ENCODE data around the gene TNFRSF13B. TPM values are rescaled to one million over a fixed set of nuclear protein-coding genes. Genes with fewer than 3 reads are reported as not detected.
A peak's percentile ranks its signal among the peaks of the same experiment; 100 is the strongest.

TNFRSF13B gene
- total and polyA plus RNA-seq, 10 of the 15 experiments (the other 5 are each of a cell fraction or from before 2014, with no cell fraction given) = 15.5 to 231 (median 119) TPM

GRCh38 chr17:16973760-16974540 lies 2.0 kb upstream of the TNFRSF13B start (continued):
- peak; percentile 38 for TF ChIP-seq PBX3 (IDR thresholded peaks at IDR 0.05; ENCODE audit: insufficient replicate concordance, low read depth, low read length)
- no peak for TF ChIP-seq JUND (IDR thresholded peaks at IDR 0.05; ENCODE audit: low read depth, low read length)
- TF ChIP-seq TCF12 (IDR thresholded peaks at IDR 0.05; ENCODE audit: low read depth, low read length) = no peak
- TF ChIP-seq GATAD2B (conservative IDR thresholded peaks at IDR 0.05; ENCODE audit: low read depth) = 0 out of 2 replicates have a peak, but pooled peaks have one; percentile 5
- TF ChIP-seq ELK1 (IDR thresholded peaks at IDR 0.05; ENCODE audit: low read depth, low read length) = no peak
- TF ChIP-seq YBX1 (IDR thresholded peaks at IDR 0.05) = no peak
- TF ChIP-seq SIN3A (IDR thresholded peaks at IDR 0.05; ENCODE audit: low read depth, low read length) = no peak
- no peak for TF ChIP-seq NFYA (IDR thresholded peaks at IDR 0.05; ENCODE audit: borderline replicate concordance, low read depth, low read length)
- TF ChIP-seq SREBF1 (IDR thresholded peaks at IDR 0.05; ENCODE audit: low read length) = no peak
- TF ChIP-seq USF2 (IDR thresholded peaks at IDR 0.05; ENCODE audit: borderline replicate concordance, low read depth, low read length) = no peak; the same call in 1 of the 2 replicates
- no peak for TF ChIP-seq BRCA1 (IDR thresholded peaks at IDR 0.05; ENCODE audit: low read depth, low read length)
- TF ChIP-seq CTCF (IDR thresholded peaks at IDR 0.05 in 2 of 3, conservative IDR thresholded peaks at IDR 0.05 in 1 of 3; ENCODE audit: control insufficient read depth in 2 of 3, extremely low read depth in 1 of 3, insufficient read depth in 1 of 3, low read depth in 3 of 3, low read length in 3 of 3) = no peak
- no peak for TF ChIP-seq NR2C2 (IDR thresholded peaks at IDR 0.05; ENCODE audit: borderline replicate concordance, control insufficient read depth, insufficient read length, low read depth)
- TF ChIP-seq KAT2A (conservative IDR thresholded peaks at IDR 0.05; ENCODE audit: control insufficient read depth, low read depth, low read length) = no peak
- TF ChIP-seq NFIC (IDR thresholded peaks at IDR 0.05; ENCODE audit: low read depth, low read length) = peak; percentile 58
- TF ChIP-seq E4F1 (IDR thresholded peaks at IDR 0.05; ENCODE audit: borderline replicate concordance, partially characterized antibody) = no peak
- TF ChIP-seq NR2F1 (conservative IDR thresholded peaks at IDR 0.05) = no peak; the same call in 1 of the 2 replicates
- no peak for TF ChIP-seq WRNIP1 (IDR thresholded peaks at IDR 0.05; ENCODE audit: borderline replicate concordance, low read depth, low read length)
